NCI-H2227 treated with DMSO at 0.1 percent for 48 hours (cell line): ENCODE data around the gene IL36RN.

Source experiments
- DNase-seq: peaks from one replicate; lab custom pipeline; 2025; lab: John Stamatoyannopoulos, UW

Gene IL36RN

GRCh38 chr2:113050921-113051895 lies 7.8 kb upstream of the IL36RN start:
- DNase-seq: no peak

- no peak for DNase-seq
Measured at GRCh38 chr2:113052396-113052917, 6.5 kb upstream of the IL36RN start, which contains the start of gene IL36B. IL36B (minus strand) TSS chr2:113052867.

- no peak for DNase-seq
Measured at GRCh38 chr2:113053666-113054065, 5.3 kb upstream of the IL36RN start.

GRCh38 chr2:113054066-113054465 lies 4.9 kb upstream of the IL36RN start:
- DNase-seq: no peak

GRCh38 chr2:113056521-113056920 lies 2.5 kb upstream of the IL36RN start:
- no peak for DNase-seq

- DNase-seq: no peak
Measured at GRCh38 chr2:113057117-113057516, 1.9 kb upstream of the IL36RN start.

- no peak for DNase-seq
Measured at GRCh38 chr2:113058411-113058994, 495 bp upstream of the IL36RN start.

GRCh38 chr2:113060396-113060795 lies 1.4 kb downstream of the IL36RN start:
- no peak for DNase-seq

- DNase-seq: no peak
Measured at GRCh38 chr2:113060796-113061195, 1.8 kb downstream of the IL36RN start.

- DNase-seq: no peak
Measured at GRCh38 chr2:113061241-113061640, 2.2 kb downstream of the IL36RN start.

- DNase-seq: no peak
Measured at GRCh38 chr2:113061896-113062770, 3.1 kb downstream of the IL36RN start.

- DNase-seq: no peak
Measured at GRCh38 chr2:113064281-113064680, 5.3 kb downstream of the IL36RN start.

- no peak for DNase-seq
Measured at GRCh38 chr2:113064898-113065297, 5.9 kb downstream of the IL36RN start.

- DNase-seq: no peak
Measured at GRCh38 chr2:113067681-113068080, 8.7 kb downstream of the IL36RN start, which contains the start of gene IL1F10. IL1F10 (plus strand) TSS chr2:113067970; CDS start chr2:113072739, 4,769 bp downstream.

- DNase-seq: no peak
Measured at GRCh38 chr2:113068249-113068648, 9.3 kb downstream of the IL36RN start.

GRCh38 chr2:113068706-113069485 lies 9.9 kb downstream of the IL36RN start:
- no peak for DNase-seq

- no peak for DNase-seq
Measured at GRCh38 chr2:113069676-113070605, 10.9 kb downstream of the IL36RN start.

GRCh38 chr2:113070606-113070975 lies 11.6 kb downstream of the IL36RN start:
- no peak for DNase-seq

- no peak for DNase-seq
Measured at GRCh38 chr2:113072584-113072983, 13.6 kb downstream of the IL36RN start.

GRCh38 chr2:113073325-113073834 lies 14.4 kb downstream of the IL36RN start:
- DNase-seq: no peak
